GM12878 (cell line): ENCODE data around the gene CYP8B1. TPM values are rescaled to one million over a fixed set of nuclear protein-coding genes. Genes with fewer than 3 reads are reported as not detected.

Source experiments
- ATAC-seq: fragments of 200-7000 bp; cut with Tn5 transposase; 3 replicates; pipeline ENCODE4 v1.9.1; 2020; ENCODE audit warnings: mild to moderate bottlenecking, moderate library complexity
- BruUV-seq: library from RNA; stranded (reverse); fragments of 400-500 nt; replicated peaks from 2 replicates; lab custom pipeline; 2021; lab: Mats Ljungman, UMichigan
- CTCF ChIA-PET: fragments of 300-600 bp; sonication (Branson Sonifier 250); formaldehyde crosslinking; extraction: SDS; loops from one replicate; lab custom pipeline; 2021; ENCODE audit warnings: inconsistent platforms; lab: Yijun Ruan, JAX
- POLR2A ChIA-PET: fragments of 350-600 bp; formaldehyde crosslinking; extraction: SDS; loops from one replicate; lab custom pipeline; 2021; ENCODE audit warnings: inconsistent platforms; lab: Charles Lee
- RAD21 ChIA-PET: fragments of 300-600 bp; sonication (Branson Sonifier 250); formaldehyde crosslinking; loops from one replicate; lab custom pipeline; 2023; ENCODE audit warnings: antibody characterized with exemption; ENCODE audit not compliant: unreplicated experiment; lab: Charles Lee
- SMC1A ChIA-PET: fragments of 300-600 bp; sonication (Branson Sonifier 250); formaldehyde crosslinking; loops from one replicate; lab custom pipeline; 2023; ENCODE audit not compliant: unreplicated experiment, uncharacterized antibody; lab: Charles Lee
- DNase-seq: peaks from one replicate; pipeline ENCODE4 v3.0.0-alpha.2; 2011; ENCODE audit warnings: low read depth, low spot score
- FAIRE-seq: peaks from 3 replicates; lab custom pipeline; 2011; peaks lifted over from hg19 to GRCh38; lab: Jason Lieb, UNC
- H2AFZ ChIP-seq: 2 replicates; pipeline ENCODE4 v1.6.0; 2011; ENCODE audit warnings: low read depth, low read length, control low read depth; ENCODE audit not compliant: control insufficient read depth
- H3K27ac ChIP-seq: 2 replicates; pipeline ENCODE4 v1.5.1; 2011; ENCODE audit warnings: control low read depth; ENCODE audit not compliant: control insufficient read depth, insufficient read depth
- H3K27me3 ChIP-seq, 2 experiments: replicated peaks in 1 of 2; 2 replicates each; pipeline versions ENCODE4 v1.6.0 to v1.6.1; 2011; ENCODE audit warnings: low read length in 1 of 2; ENCODE audit not compliant: control insufficient read depth in 2 of 2, insufficient read depth in 2 of 2
- H3K36me3 ChIP-seq, 2 experiments: 2 replicates each; pipeline ENCODE4 v1.5.1; 2011; ENCODE audit warnings: low read length in 1 of 2; ENCODE audit not compliant: control insufficient read depth in 2 of 2, insufficient read depth in 2 of 2
- H3K4me1 ChIP-seq: 2 replicates; pipeline ENCODE4 v1.6.1; 2011; ENCODE audit warnings: mild to moderate bottlenecking, low read length, moderate library complexity, mixed read lengths; ENCODE audit not compliant: control insufficient read depth, insufficient read depth
- H3K4me2 ChIP-seq: 2 replicates; pipeline ENCODE4 v1.6.0; 2011; ENCODE audit warnings: control low read depth; ENCODE audit not compliant: control insufficient read depth, insufficient read depth
- H3K4me3 ChIP-seq: fragments of 200-600 bp; sonication (generic); 2 replicates; pipeline ENCODE4 v1.5.1; 2016
- H3K79me2 ChIP-seq: 2 replicates; pipeline ENCODE4 v1.6.0; 2011; ENCODE audit warnings: low read length; ENCODE audit not compliant: control insufficient read depth, insufficient read depth
- H3K9ac ChIP-seq: 2 replicates; pipeline ENCODE4 v1.8.0; 2011; ENCODE audit warnings: low read length, control low read depth, mixed read lengths; ENCODE audit not compliant: control insufficient read depth, insufficient read depth
- H3K9me3 ChIP-seq: replicated peaks from 3 replicates; pipeline ENCODE4 v1.5.1; 2011; ENCODE audit warnings: mild to moderate bottlenecking, low read length; ENCODE audit not compliant: control insufficient read depth, insufficient read depth
- H4K20me1 ChIP-seq: 2 replicates; pipeline ENCODE4 v1.6.0; 2011; ENCODE audit not compliant: control insufficient read depth, insufficient read depth
- CBX3 ChIP-seq: fragments of 200-600 bp; sonication (generic); IDR thresholded peaks from 2 replicates; pipeline ENCODE4 v1.6.1; 2016; ENCODE audit warnings: low read depth, borderline replicate concordance
- CBX5 ChIP-seq: sonication (generic); IDR thresholded peaks from 2 replicates; pipeline ENCODE4 v1.6.1; 2016; ENCODE audit warnings: low read depth, moderate library complexity, mild to moderate bottlenecking, inconsistent platforms
- E4F1 ChIP-seq: fragments of 450-650 bp; IDR thresholded peaks from 2 replicates; pipeline ENCODE4 v1.6.1; 2018; ENCODE audit warnings: borderline replicate concordance, mild to moderate bottlenecking; ENCODE audit not compliant: partially characterized antibody
- FOS ChIP-seq: IDR thresholded peaks from 3 replicates; pipeline ENCODE4 v1.6.1; 2011; ENCODE audit warnings: borderline replicate concordance; ENCODE audit not compliant: insufficient read length; ENCODE audit errors: extremely low read depth
- FOXK2 ChIP-seq: fragments of 450-650 bp; IDR thresholded peaks from 2 replicates; pipeline ENCODE4 v1.6.1; 2017; ENCODE audit warnings: mild to moderate bottlenecking, moderate library complexity
- HDAC2 ChIP-seq: fragments of 200-600 bp; sonication (generic); IDR thresholded peaks from 2 replicates; pipeline ENCODE4 v1.6.1; 2017
- MYB ChIP-seq: fragments of 150-350 bp; IDR thresholded peaks from 2 replicates; pipeline ENCODE4 v1.6.1; 2014; ENCODE audit warnings: mild to moderate bottlenecking, low read depth, low read length, borderline replicate concordance
- NR2C1 ChIP-seq: fragments of 450-650 bp; IDR thresholded peaks from 2 replicates; pipeline ENCODE4 v1.6.1; 2017; ENCODE audit warnings: antibody characterized with exemption, mild to moderate bottlenecking, moderate library complexity
- PML ChIP-seq: IDR thresholded peaks from 2 replicates; pipeline ENCODE4 v1.6.1; 2012; ENCODE audit warnings: low read length, inconsistent platforms
- POU2F2 ChIP-seq: IDR thresholded peaks from 3 replicates; pipeline ENCODE4 v1.6.1; 2011; ENCODE audit warnings: low read depth, mild to moderate bottlenecking, low read length, borderline replicate concordance
- RB1 ChIP-seq: fragments of 450-650 bp; formaldehyde crosslinking; IDR thresholded peaks from 2 replicates; pipeline ENCODE4 v1.6.1; 2017; ENCODE audit warnings: mild to moderate bottlenecking, borderline replicate concordance
- RBBP5 ChIP-seq: fragments of 200-600 bp; sonication (generic); conservative IDR thresholded peaks from 2 replicates; pipeline ENCODE4 v1.6.1; 2016
- SMAD1 ChIP-seq: fragments of 450-650 bp; IDR thresholded peaks from 2 replicates; pipeline ENCODE4 v1.6.1; 2018; ENCODE audit warnings: mild to moderate bottlenecking, low read depth; ENCODE audit not compliant: partially characterized antibody
- TBL1XR1 ChIP-seq: IDR thresholded peaks from 2 replicates; pipeline ENCODE4 v1.6.1; 2012; ENCODE audit warnings: low read depth, low read length, improper control_type of control experiment
- ZNF24 ChIP-seq: fragments of 450-650 bp; IDR thresholded peaks from 2 replicates; pipeline ENCODE4 v1.6.1; 2017; ENCODE audit warnings: antibody characterized with exemption, mild to moderate bottlenecking
- WGBS: methylation state at CpG from one replicate; pipeline ENCODE4 v1.1.6; 2016; ENCODE audit warnings: low lambda C conversion rate; ENCODE audit not compliant: insufficient replicate concordance, insufficient coverage; ENCODE audit errors: missing lambda C conversion rate; 5-methylcytosine and 5-hydroxymethylcytosine counted together
- in situ Hi-C: fragments of 300-500 bp; cut with MboI; formaldehyde crosslinking; loops from 9 replicates; pipeline ENCODE4 v1.14.3; 2018; ENCODE audit warnings: mixed read lengths
- intact Hi-C: fragments of 100-400 bp; cut with micrococcal nuclease; formaldehyde crosslinking; loops from one replicate; pipeline ENCODE4 v1.14.2; 2022; ENCODE audit not compliant: unreplicated experiment
- polyA plus RNA-seq, 11 experiments: library from polyadenylated mRNA; depleted of rRNA in 4 of 11; unstranded in 6 of 11; stranded (reverse) in 5 of 11; fragments of >200 nt; fragmentation: Nextera tagmentation in 4 of 11; fragmentation: Illumina TruSeq in 1 of 11; extraction: Ambion mirVana in 4 of 11; extraction: Trizol in 1 of 11; gene quantifications; 1 replicate in 1 of 11; 2 replicates in 10 of 11; pipeline versions ENCODE4 v1.2.1 to v1.2.3, GENCODE V29; 2011 to 2016; ENCODE audit warnings: inconsistent platforms in 2 of 11, missing spikeins in 2 of 11, low read depth in 1 of 11
- total RNA-seq, 4 experiments: library from RNA; depleted of rRNA in 3 of 4; stranded (reverse); fragments of >200 nt in 3 of 4; fragmentation: Illumina TruSeq in 1 of 4; extraction: Trizol in 1 of 4; gene quantifications; 2 replicates each; pipeline versions ENCODE4 v1.2.1 to v1.2.3, GENCODE V29; 2013 to 2021
- TF ChIP-seq, protein P1 (sequence below): fragments of 150-350 bp; IDR thresholded peaks from 2 replicates; pipeline ENCODE4 v1.6.1; 2016; ENCODE audit warnings: low read depth, low read length

Gene CYP8B1
- total and polyA plus RNA-seq, 10 of the 15 experiments (the other 5 are each of a cell fraction or from before 2014, with no cell fraction given), result 0.08 TPM; not detected in 9

DNA sequence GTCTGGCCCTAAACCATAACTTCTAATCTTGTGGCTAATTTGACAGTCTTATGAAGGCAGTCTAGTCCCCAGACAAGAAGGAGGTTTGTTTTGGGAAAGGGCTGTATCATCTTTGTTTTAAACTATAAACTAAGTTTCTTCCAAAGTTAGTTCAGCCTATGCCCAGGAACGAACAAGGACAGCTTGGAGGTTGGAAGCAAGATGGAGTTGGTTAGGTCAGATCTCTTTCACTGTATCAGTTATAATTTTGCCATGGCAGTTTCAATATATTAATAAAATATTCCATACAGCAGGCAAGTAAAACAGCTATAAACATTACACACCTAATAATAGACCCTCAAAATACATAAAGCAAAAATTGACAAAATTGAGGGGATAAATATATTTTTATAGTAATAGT is 17.1 kb upstream of the CYP8B1 start:
- Histone ChIP-seq H3K36me3 (no peaks in the 10 kb centered on the region), H3K27me3 (0 out of 4 replicates have a peak, but pooled peaks cover 0 to 3% of the 10 kb centered on the region in 2 experiments), H2AFZ (no peak overlapping the region), H3K4me1 (no peaks in the 10 kb centered on the region), H3K4me3 (no peak overlapping the region), H4K20me1 (no peaks in the 10 kb centered on the region), H3K27ac (no peak overlapping the region), H3K9me3 (no peaks in the 10 kb centered on the region), H3K79me2 (no peaks in the 10 kb centered on the region), H3K9ac (no peak overlapping the region), H3K4me2 (no peak overlapping the region)
- ChIA-PET POLR2A (no interaction called here), CTCF (interaction anchor here (2.2 kb wide), 1 partner anchor 53 kb away, joined by 7 read pairs; no protein-coding TSS in a partner anchor), SMC1A (no interaction called here), RAD21 (no interaction called here)
- FAIRE-seq, result no peak
- intact Hi-C loops (no loop called here), in situ Hi-C loops (no loop called here)
- no TSS peak for BruUV-seq
- no peak for ATAC-seq
- 5% methylated on average over 1 of the region's 1 CpG for WGBS
- no peak for TF ChIP-seq MYB
- TF ChIP-seq HDAC2, result no peak
- TF ChIP-seq PML, result no peak
- TF ChIP-seq FOS, result no peak
- no peak for TF ChIP-seq RBBP5
- TF ChIP-seq SMAD1, result no peak
- TF ChIP-seq E4F1, result no peak
- TF ChIP-seq FOXK2, result no peak
- TF ChIP-seq TBL1XR1, result no peak
- TF ChIP-seq POU2F2, result no peak
- no peak for TF ChIP-seq CBX5
- no peak for TF ChIP-seq ZNF24
- TF ChIP-seq NR2C1, result no peak
- no peak for TF ChIP-seq CBX3
- no peak for TF ChIP-seq RB1
- TF ChIP-seq, protein P1, sequence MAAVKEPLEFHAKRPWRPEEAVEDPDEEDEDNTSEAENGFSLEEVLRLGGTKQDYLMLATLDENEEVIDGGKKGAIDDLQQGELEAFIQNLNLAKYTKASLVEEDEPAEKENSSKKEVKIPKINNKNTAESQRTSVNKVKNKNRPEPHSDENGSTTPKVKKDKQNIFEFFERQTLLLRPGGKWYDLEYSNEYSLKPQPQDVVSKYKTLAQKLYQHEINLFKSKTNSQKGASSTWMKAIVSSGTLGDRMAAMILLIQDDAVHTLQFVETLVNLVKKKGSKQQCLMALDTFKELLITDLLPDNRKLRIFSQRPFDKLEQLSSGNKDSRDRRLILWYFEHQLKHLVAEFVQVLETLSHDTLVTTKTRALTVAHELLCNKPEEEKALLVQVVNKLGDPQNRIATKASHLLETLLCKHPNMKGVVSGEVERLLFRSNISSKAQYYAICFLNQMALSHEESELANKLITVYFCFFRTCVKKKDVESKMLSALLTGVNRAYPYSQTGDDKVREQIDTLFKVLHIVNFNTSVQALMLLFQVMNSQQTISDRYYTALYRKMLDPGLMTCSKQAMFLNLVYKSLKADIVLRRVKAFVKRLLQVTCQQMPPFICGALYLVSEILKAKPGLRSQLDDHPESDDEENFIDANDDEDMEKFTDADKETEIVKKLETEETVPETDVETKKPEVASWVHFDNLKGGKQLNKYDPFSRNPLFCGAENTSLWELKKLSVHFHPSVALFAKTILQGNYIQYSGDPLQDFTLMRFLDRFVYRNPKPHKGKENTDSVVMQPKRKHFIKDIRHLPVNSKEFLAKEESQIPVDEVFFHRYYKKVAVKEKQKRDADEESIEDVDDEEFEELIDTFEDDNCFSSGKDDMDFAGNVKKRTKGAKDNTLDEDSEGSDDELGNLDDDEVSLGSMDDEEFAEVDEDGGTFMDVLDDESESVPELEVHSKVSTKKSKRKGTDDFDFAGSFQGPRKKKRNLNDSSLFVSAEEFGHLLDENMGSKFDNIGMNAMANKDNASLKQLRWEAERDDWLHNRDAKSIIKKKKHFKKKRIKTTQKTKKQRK, result no peak
- no peak for DNase-seq
